Activated T-cell treated with anti-CD3 and anti-CD28 coated beads, Interleukin-2, amount 50 U/mL, for 48 hours (primary cell): Measurements from ENCODE around the gene ARHGEF38.

Experiments used
- DNase-seq, 2 experiments: peaks; one replicate each; pipeline ENCODE4 v3.0.0-alpha.2; 2020

The ARHGEF38 gene

GRCh38 chr4:105551965-105552746, at the start of gene ARHGEF38:
Gene ARHGEF38, plus strand, starts transcription at chr4:105552620. Its CDS starts 146 bp downstream, at chr4:105552766.
- DNase-seq = no peak

GRCh38 chr4:105503484-105503883, 48.9 kb upstream of the ARHGEF38 start:
- DNase-seq = no peak

DNA sequence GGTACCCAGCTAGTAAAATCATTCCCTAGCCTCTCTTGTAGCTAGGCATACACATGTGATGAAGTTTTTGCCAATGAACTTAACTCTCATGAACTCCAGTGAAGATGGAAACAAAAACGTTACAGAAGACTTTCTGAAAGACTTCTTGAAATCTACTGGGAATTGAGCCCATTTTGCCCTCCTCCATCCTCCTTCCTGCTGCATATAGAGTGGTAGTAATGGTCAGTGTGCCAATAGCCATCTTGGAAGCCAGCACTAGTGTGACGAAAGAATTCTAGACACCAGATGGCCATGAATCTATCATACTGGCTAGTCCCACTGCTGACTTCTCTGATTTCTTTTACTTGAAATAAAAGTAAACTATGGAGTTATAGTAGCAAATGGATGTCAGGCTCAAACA, 47.7 kb upstream of the ARHGEF38 start:
- no peak for DNase-seq

DNA sequence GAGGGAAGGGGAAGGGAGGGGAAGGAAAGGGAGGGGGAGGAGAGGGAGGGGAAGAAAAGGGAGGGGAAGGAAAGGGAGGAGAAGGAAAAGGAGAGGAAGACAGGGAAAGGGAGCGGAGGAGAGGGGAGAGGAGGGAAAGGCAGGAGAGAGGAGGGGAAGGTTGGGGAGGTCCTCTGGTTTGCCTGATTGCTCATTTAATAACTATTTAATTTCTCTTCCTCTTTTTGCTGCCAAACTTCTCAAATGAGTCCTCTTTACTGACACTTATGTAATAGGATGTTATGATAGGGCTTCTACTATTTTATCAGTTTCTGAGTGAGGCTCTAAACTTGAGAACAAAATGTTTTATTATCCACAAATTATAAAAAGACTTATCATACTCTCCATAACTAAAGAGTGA, 43.1 kb upstream of the ARHGEF38 start:
- DNase-seq = no peak

GRCh38 chr4:105509714-105510113, 42.7 kb upstream of the ARHGEF38 start:
- no peak for DNase-seq

- DNase-seq = no peak
Observed at GRCh38 chr4:105510245-105510644, 42.2 kb upstream of the ARHGEF38 start.

DNA sequence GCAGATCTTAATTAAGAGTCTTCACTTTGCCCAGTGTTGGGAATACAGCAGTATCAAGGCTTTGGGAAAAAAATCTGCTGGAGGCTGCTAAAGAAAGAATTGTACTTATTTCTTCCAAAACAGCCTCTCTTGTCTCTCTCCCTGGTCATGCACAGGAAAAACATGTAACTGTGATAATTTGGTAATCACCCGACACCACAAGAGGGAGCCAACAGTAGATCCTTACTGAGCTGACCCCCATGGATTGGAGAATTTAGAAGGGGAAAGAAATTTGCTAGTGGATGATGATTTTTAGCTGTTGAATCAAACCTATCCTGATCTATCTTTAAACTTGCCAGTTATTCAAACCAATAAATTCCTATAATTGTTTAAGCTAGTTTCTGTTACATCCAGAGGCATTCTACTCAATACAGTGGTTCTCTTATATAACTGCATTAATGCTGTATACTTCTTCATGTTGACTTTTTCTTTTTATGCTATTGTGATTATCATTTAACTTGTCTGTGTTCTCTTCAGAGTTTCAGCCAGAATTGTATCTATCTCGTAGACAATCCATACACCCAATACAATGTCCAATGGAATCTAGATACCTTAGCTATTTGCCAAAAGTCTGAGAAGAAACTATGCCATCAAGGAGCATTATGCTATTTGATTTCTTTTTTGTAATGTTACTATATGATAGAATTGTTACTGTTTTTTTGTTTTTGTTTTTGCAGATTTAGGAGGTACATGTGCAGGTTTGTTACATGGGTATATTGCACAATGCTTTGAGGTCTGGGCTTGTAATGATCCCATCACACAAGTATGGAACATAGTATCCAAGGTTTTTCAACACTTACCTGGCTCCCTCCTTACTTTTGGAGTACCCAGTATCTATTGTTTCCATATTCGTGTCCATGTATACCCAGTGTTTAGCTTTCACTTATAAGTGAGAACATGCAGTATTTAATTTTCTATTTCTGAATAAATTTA, 31.3 kb upstream of the ARHGEF38 start:
- DNase-seq = no peak

DNA sequence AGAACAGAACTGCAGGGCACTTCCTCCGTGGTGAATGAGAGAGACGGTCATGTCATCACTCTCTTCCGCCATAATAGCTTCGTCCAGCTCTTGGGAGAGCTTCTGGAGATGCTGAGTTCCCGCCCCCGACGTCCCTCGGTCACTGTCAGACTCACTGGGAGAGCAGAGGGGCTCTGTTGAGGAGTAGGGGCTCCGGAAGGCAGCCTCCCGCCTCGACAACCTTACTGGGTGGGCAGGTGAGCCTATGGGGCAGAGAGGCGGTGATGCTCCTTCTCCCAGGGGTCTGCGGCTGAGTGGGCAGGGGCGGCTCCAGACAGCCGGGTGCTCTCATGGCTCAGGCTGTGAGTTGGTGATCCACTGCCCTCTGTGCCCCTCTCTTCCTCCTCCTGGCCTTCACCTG, 25.8 kb upstream of the ARHGEF38 start:
- DNase-seq = no peak

- no peak for DNase-seq
Observed at GRCh38 chr4:105527081-105527480, 25.3 kb upstream of the ARHGEF38 start.

DNA sequence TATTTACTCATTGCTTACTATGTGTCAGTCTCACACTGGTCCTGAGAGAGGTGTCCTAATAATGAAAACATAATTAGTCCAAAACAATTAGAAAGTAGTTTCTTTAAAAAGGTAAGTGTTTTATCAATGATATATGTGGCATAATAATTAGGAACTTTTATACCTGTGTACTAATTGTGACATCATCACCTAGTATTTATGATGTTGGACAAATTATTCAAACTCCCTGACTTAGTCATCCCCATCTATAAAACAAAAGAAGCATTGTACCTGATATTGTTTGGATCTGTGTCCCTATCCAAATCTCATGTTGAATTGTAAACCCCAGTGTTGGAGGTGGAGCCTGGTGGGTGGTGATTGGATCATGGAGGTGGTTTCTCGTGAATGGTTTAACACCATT, 15.8 kb upstream of the ARHGEF38 start:
- no peak for DNase-seq

GRCh38 chr4:105541420-105541819, 11.0 kb upstream of the ARHGEF38 start:
- no peak for DNase-seq

DNA sequence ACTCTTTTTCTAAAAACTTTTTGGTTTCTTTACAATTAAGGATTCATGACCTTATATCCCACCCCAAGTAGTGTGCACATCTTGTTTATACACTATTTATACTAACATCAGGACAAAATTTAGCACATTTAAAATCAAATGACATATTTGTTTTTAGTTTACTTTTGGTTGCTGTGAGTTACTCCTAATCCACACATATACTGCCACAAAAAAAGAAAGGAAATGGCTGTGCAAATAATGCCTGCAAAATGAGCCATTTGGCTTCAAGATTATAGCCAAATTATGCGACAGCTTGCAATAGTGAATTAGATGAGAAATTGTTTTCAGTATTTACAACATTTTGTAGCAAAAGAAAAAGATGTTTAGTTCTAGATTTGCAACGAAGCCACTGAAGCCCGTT, 10.4 kb upstream of the ARHGEF38 start:
- DNase-seq = no peak

DNA sequence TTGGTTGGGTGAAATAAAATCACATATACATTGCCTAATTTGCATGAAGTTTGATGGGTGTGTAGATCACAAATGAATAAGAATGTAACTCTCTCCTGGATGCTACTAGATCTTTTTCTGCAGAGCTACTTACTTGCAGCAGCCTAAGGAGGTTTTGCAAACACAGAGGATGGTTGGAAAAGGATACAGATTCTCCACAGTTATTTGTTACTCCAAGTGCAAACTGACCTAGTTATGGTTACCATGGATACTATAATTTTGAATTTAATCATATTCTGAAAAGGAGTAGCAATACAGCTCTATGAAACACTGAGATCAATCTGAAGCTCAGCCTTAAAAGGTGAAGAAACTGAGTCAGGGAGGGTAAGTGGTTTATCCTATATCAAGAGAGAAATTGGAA, 9.1 kb upstream of the ARHGEF38 start:
- DNase-seq = no peak

GRCh38 chr4:105543881-105544280, 8.5 kb upstream of the ARHGEF38 start:
- no peak for DNase-seq

DNA sequence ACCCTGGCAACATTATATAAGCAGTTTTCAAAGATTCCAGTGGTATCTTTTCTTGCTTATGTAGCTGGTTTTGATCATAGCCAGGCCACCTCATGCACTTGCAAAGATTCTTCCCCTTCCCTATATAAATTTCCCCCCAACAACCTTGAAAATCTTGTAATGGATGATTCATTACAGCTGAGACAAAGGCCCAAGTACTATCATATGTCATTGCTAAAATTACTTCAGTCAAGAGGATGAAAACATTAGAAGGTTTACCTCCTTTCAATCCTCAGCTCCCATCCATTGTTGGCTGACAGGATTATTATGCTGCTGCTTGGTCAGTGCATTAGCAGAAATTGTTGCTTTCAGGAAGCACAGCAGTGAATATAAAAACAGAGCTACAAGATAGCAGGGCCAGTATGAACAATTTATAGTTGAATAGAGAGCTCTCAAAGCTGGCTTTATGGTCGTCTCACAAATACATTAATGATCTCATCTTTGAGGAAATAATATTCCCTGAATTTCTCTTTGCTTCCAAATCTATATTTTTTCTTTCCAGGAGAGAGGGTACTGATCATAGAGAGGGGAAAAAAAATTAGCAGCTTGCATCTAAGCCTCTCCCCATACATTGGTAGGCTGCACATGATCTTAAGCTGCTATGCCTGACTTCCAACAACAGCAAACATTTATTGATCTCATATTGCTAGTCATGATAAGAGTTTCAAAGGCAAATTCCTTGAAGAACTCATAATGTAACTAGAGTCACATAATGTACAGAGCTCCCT, 7.7 kb upstream of the ARHGEF38 start:
- no peak for DNase-seq

GRCh38 chr4:105546086-105546485, 6.3 kb upstream of the ARHGEF38 start:
- no peak for DNase-seq

DNA sequence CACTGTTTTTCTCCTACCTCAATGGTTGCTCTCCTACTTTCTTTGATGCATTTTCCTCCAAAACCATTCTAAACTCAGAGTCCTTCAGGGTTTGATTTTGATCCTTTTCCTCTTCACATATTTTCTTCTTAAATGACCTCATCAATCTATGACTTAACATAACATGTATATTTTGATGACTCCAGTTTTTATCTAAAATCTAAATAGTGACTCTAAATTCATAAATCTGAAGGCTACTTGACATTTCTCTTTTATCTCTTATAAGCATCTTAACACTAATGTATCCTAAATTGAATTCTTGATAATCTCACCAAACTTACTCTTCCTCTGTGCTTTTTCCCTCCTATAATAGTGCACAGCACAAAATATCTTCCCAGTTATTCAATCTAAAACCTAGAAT, 4.7 kb upstream of the ARHGEF38 start:
- no peak for DNase-seq

DNA sequence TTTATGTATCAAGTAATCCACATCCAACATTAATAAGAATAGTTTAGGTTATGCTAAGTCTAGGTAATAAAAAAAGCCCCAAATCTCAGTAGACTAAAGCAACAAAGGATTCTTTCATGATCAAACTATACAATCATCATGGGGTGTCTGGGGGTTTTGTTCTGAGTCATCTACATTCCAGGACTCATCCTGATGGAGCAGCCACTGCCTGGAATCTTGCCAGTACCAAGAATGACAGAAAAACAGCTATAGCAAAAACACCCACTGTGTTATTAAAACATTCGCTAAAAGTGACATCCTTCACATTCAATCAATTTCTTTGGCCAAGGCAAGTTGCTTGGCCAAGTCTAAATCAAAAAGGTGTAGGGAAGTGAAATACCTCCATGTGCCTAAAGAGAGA, 3.9 kb upstream of the ARHGEF38 start:
- no peak for DNase-seq

DNA sequence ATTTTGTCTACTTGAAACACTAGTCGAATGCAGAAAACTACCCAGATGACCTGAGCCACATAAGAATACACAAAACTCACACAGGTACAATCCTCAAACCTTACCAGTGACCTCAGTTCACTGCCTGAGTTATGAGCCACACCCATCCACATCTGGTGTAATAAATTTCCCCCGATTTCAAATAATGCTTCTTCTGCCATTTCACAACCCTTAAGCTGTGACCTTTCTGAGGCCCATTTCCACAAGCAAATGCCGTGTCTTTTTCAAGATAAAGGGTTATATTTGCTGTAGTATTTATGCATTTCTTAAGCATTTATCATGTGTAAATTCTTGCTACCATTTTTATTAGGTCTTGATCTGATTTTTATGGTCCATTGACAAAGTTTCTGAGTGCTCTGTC, 1.8 kb upstream of the ARHGEF38 start:
- no peak for DNase-seq

DNA sequence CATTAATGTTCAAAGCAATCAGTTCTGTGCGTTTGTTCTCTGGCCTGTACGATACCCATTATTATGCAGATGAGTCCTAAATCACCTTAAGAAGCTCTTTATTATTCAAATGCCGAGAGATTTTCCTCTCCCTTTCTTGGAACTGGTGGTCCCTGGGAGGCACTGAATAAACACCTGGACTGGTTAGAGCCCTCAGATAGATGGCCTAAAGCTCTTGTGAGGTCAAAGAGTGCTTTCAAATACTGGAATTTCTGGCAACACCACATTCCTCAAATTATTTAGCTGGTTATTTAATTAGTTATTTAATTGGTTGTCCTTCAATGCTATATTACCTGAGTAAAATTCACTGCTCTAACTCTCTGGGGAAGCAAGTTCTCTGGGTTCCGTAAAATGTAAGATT, 3.0 kb downstream of the ARHGEF38 start:
- DNase-seq = no peak

DNA sequence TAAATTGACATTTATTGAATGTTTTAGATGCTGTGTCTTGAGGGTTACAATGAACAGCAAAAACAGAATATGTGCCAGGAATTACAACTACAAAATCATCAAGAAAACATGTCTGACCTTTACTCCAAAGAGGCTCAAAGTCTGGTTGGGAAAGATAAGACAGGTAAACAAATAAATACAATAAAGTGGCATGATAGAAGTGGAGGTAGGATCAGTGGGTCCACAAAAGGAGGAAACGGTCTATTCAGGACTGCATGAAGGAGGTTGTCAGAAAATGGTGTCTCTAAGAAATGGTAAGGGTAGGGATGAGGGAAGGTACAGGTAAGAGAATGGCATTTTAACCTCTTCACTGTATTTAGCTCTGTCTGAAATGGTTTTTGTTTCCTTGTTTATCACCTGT, 3.8 kb downstream of the ARHGEF38 start:
- DNase-seq = no peak

- DNase-seq = no peak
Observed at GRCh38 chr4:105558277-105558676, 5.9 kb downstream of the ARHGEF38 start.

DNA sequence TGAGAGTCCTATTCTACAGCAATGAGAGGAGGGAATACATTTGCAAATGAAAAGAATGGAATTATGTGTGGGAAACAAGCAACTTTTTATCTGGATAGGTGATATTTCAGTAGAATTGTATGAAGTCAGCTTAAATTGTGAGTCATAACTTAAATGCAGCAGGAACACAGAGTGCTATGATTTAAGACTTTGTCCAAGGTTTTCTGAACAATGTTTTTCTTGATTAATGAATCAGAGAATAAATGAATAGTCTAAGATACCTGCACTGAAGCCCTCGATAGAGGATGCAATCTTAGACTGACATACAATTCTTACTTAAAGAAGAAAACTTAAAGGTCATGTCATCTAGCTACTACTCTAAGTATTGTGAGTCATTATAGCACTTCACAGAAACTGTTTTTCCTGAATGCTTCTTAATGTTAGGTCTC, 8.0 kb downstream of the ARHGEF38 start:
- DNase-seq = no peak
